Thyroid gland (tissue), 4 donors: ENCODE measurements around the gene SCAMP1. TPM values are rescaled to one million over a fixed set of nuclear protein-coding genes. Genes with fewer than 3 reads are reported as not detected.

ENCODE experiments used
- DNase-seq, 2 donors: peaks; one replicate each; pipeline ENCODE4 v3.0.0-alpha.2; 2019
- H3K27ac ChIP-seq, 3 donors: fragments of 200-600 bp; sonication (generic); 1 replicate in 2 of 3; 2 replicates in 1 of 3; pipeline ENCODE4 v1.5.1; 2016 to 2019; ENCODE audit warnings: mild to moderate bottlenecking in 1 of 3, moderate library complexity in 1 of 3
- H3K27me3 ChIP-seq: fragments of 200-600 bp; sonication (generic); one replicate; pipeline ENCODE4 v1.5.1; 2019
- H3K36me3 ChIP-seq, 2 donors: fragments of 200-600 bp; sonication (generic); one replicate each; pipeline ENCODE4 v1.5.1; 2016 to 2019
- H3K4me1 ChIP-seq, 2 donors: fragments of 200-600 bp; sonication (generic); one replicate each; pipeline ENCODE4 v1.5.1; 2017 to 2019
- H3K4me3 ChIP-seq, 3 donors: fragments of 200-600 bp; sonication (generic); replicated peaks in 1 of 3; 1 replicate in 2 of 3; 2 replicates in 1 of 3; pipeline ENCODE4 v1.5.1; 2016; ENCODE audit warnings: mild to moderate bottlenecking in 1 of 3
- H3K9me3 ChIP-seq: fragments of 200-600 bp; sonication (generic); one replicate; pipeline ENCODE4 v1.5.1; 2017
- CTCF ChIP-seq, 6 experiments: fragments of 200-600 bp in 3 of 6; fragments of 450-650 bp in 3 of 6; sonication (generic) in 3 of 6; IDR thresholded peaks; one replicate each; pipeline ENCODE4 v1.5.1; 2016 to 2019; ENCODE audit warnings: antibody characterized with exemption in 6 of 6, mild to moderate bottlenecking in 2 of 6, inconsistent platforms in 1 of 6, moderate library complexity in 1 of 6
- POLR2A ChIP-seq, 2 donors: fragments of 450-650 bp; IDR thresholded peaks; one replicate each; pipeline ENCODE4 v1.6.1; 2017; ENCODE audit warnings: antibody characterized with exemption in 2 of 2, mild to moderate bottlenecking in 2 of 2, moderate library complexity in 1 of 2
- WGBS, 2 donors: methylation state at CpG; one replicate each; pipeline ENCODE4 v1.1.5; 2017; 5-methylcytosine and 5-hydroxymethylcytosine counted together
- intact Hi-C: fragments of 100-400 bp; cut with DNase I; formaldehyde crosslinking; loops from one replicate; pipeline ENCODE4 v1.15.1; 2023
- total RNA-seq, 4 donors: library from RNA; depleted of rRNA; stranded (reverse); fragments of >200 nt; gene quantifications; one replicate each; pipeline ENCODE4 v1.2.3, GENCODE V29; 2016

Gene SCAMP1
- total RNA-seq, 4 donors from 2014 or later = 45.0 to 56.1 (median 49.9) TPM

DNA sequence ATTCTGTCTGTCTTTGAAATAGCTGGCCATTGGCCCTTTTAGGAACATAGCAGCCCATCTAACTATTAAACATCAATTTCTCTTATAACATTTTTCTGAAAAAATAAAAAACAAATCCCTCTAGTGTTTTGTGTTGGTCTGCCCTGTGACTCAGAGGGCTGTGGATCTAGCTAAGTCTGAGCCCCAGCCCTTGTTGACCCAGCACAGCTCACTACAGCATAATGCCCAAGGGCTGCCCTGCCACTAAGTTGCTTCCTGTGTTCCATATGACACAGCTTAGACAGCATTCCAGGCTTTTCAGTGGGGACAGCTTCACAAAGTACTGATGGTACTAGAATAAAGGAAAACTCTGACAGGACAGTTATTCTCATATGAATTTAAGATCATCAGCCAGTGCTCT lies 136.0 kb downstream of the SCAMP1 start:
- no peak overlapping the region for H3K4me3 ChIP-seq
- no peak for DNase-seq
- no peaks in the 10 kb centered on the region for H3K27me3 ChIP-seq
- no peak for TF ChIP-seq CTCF (IDR thresholded peaks at IDR 0.05)
- TF ChIP-seq POLR2A (IDR thresholded peaks at IDR 0.05) = no peak
- no peaks in the 10 kb centered on the region for H3K36me3 ChIP-seq
- peaks cover 7 to 13% of the 10 kb centered on the region in 2 donors for H3K4me1 ChIP-seq
- intact Hi-C loops = no loop called here
- H3K27ac ChIP-seq = no peak overlapping the region
- no peaks in the 10 kb centered on the region for H3K9me3 ChIP-seq

DNA sequence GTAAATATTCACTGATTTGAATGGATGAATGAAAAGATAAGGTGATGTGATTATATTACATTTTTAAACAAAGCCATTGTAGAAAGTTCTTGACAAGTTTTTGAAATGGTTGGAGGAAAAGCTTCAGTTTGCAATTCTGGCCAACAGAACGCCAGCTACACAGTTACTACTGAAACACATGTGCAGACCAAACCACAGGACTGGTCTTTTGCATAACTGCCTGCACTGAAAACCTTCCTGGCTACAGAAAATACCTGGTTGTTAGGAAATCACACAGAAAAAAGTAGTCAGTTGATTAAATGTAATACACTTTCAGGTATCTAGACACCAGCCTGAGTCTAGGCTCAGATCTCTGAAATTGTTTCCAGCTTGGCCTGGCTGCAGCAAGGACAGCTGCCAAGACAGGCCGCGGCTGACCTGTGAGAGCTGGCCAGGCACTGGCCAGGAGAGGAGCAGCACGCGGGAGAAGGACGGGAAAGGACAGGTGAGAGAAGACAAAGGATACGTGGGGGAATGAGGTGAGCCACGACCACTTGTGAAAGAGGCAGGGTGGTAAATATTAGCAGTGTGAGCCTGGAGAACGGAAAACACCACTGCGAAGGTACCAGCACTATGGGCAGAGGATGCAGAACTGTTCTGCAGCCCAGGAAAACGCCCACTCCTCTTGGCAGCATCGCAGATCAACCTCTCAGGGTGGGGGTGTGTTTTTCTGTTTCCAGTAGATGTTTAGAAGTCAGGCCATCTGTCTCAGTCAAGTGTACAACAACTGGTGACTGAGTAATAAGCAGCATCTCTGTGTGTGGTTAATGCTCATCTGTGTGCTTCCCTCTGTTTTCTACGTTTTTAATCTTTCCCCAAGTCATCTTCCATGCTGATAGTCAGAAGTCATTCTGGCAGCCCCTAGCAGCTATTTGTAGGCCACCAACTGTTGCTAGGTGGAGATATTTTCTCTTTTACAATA lies 137.4 kb downstream of the SCAMP1 start:
- Histone ChIP-seq H3K9me3 (no peaks in the 10 kb centered on the region), H3K4me3 (no peak overlapping the region), H3K27ac (no peak overlapping the region), H3K36me3 (no peaks in the 10 kb centered on the region), H3K27me3 (no peaks in the 10 kb centered on the region), H3K4me1 (peaks cover 7 to 13% of the 10 kb centered on the region in 2 donors)
- intact Hi-C loops = no loop called here
- DNase-seq = peak; percentile 46 to 68
- no peak for TF ChIP-seq CTCF (IDR thresholded peaks at IDR 0.05)
- TF ChIP-seq POLR2A (IDR thresholded peaks at IDR 0.05) = no peak
- 55 to 56% methylated on average over 13 of the region's 13 CpGs for WGBS, 2 donors

GRCh38 chr5:78499485-78499884 lies 139.1 kb downstream of the SCAMP1 start:
- no peak overlapping the region for H3K4me3 ChIP-seq
- TF ChIP-seq CTCF (IDR thresholded peaks at IDR 0.05) (no peak), POLR2A (IDR thresholded peaks at IDR 0.05) (no peak)
- no peaks in the 10 kb centered on the region for H3K27me3 ChIP-seq
- H3K27ac ChIP-seq = no peak overlapping the region
- no peak for DNase-seq
- intact Hi-C loops = no loop called here
- H3K4me1 ChIP-seq = peaks cover 12 to 16% of the 10 kb centered on the region in 2 donors
- 85 to 100% methylated on average over 1 of the region's 1 CpG for WGBS, 2 donors
- no peaks in the 10 kb centered on the region for H3K9me3 ChIP-seq
- H3K36me3 ChIP-seq = no peaks in the 10 kb centered on the region

DNA sequence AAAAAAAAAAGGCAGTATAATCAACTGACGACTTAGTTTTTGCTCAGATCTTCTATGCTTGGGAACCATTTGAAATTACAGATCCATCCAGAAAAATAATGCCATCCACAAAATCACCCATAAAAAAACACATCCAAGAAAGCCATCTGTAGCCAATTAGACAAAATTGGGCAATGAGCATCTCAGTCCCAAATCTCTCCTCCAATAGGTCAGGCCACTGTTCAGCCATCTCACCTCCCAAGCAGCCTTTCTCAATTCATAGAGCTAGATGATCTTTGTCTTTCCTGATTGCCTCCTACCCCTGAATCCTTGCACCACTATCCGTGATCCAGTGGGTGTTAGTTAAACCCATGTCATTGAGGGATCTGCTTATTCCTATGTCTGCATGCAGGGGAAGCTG lies 139.6 kb downstream of the SCAMP1 start:
- WGBS, 2 donors = 91 to 93% methylated on average over 2 of the region's 2 CpGs
- TF ChIP-seq CTCF (IDR thresholded peaks at IDR 0.05) = no peak
- no peak for TF ChIP-seq POLR2A (IDR thresholded peaks at IDR 0.05)
- DNase-seq = no peak
- H3K27ac ChIP-seq = no peak overlapping the region
- intact Hi-C loops = no loop called here
- peaks cover 17 to 22% of the 10 kb centered on the region in 2 donors for H3K4me1 ChIP-seq
- no peaks in the 10 kb centered on the region for H3K9me3 ChIP-seq
- no peak overlapping the region for H3K4me3 ChIP-seq
- no peaks in the 10 kb centered on the region for H3K27me3 ChIP-seq
- no peaks in the 10 kb centered on the region for H3K36me3 ChIP-seq

GRCh38 chr5:78500871-78501270 lies 140.5 kb downstream of the SCAMP1 start:
- Histone ChIP-seq H3K27ac (no peak overlapping the region), H3K4me1 (peaks cover 24 to 30% of the 10 kb centered on the region in 2 donors), H3K4me3 (no peak overlapping the region), H3K27me3 (no peaks in the 10 kb centered on the region), H3K36me3 (no peaks in the 10 kb centered on the region), H3K9me3 (no peaks in the 10 kb centered on the region)
- WGBS, 2 donors = 95% methylated on average over 5 of the region's 5 CpGs
- intact Hi-C loops = no loop called here
- TF ChIP-seq POLR2A (IDR thresholded peaks at IDR 0.05) (no peak), CTCF (IDR thresholded peaks at IDR 0.05) (no peak)
- no peak for DNase-seq
